T-helper 22 cell (primary cell): Measurements from ENCODE around the gene PXDN.

Experiments
- DNase-seq: peaks from one replicate; pipeline ENCODE4 v3.0.0-alpha.2; 2020; ENCODE audit warnings: low read depth

Gene PXDN

GRCh38 chr2:1610096-1610485, 134.2 kb downstream of the PXDN start:
- no peak for DNase-seq

GRCh38 chr2:1609485-1610095, 134.7 kb downstream of the PXDN start:
- no peak for DNase-seq

- DNase-seq: no peak
Observed at GRCh38 chr2:1609040-1609439, 135.3 kb downstream of the PXDN start.

- no peak for DNase-seq
Observed at GRCh38 chr2:1607971-1608688, 136.2 kb downstream of the PXDN start.

GRCh38 chr2:1607236-1607920, 136.9 kb downstream of the PXDN start:
- DNase-seq: no peak

GRCh38 chr2:1606421-1607235, 137.7 kb downstream of the PXDN start:
- no peak for DNase-seq

GRCh38 chr2:1606046-1606400, 138.3 kb downstream of the PXDN start:
- DNase-seq: no peak

- no peak for DNase-seq
Observed at GRCh38 chr2:1605102-1606045, 138.9 kb downstream of the PXDN start.

- no peak for DNase-seq
Observed at GRCh38 chr2:1603521-1603920, 140.8 kb downstream of the PXDN start.

- DNase-seq: no peak
Observed at GRCh38 chr2:1603059-1603458, 141.3 kb downstream of the PXDN start.

GRCh38 chr2:1602278-1603010, 141.9 kb downstream of the PXDN start:
- DNase-seq: no peak

GRCh38 chr2:1601471-1602277, 142.6 kb downstream of the PXDN start:
- DNase-seq: no peak

- no peak for DNase-seq
Observed at GRCh38 chr2:1601067-1601412, 143.3 kb downstream of the PXDN start.

- no peak for DNase-seq
Observed at GRCh38 chr2:1600191-1601066, 143.9 kb downstream of the PXDN start.

- DNase-seq: no peak
Observed at GRCh38 chr2:1599301-1600085, 144.8 kb downstream of the PXDN start.

- DNase-seq: no peak
Observed at GRCh38 chr2:1598800-1599199, 145.5 kb downstream of the PXDN start.

GRCh38 chr2:1598041-1598710, 146.1 kb downstream of the PXDN start:
- DNase-seq: no peak

- DNase-seq: no peak
Observed at GRCh38 chr2:1595274-1595673, 149.0 kb downstream of the PXDN start.
